HG02884 (cell line): ENCODE results near the gene MYMX.
"Not testable (repeated sequence)": the region's sequence is repeated elsewhere in the genome, so short reads cannot be mapped to it uniquely, and the experiment has no call there.

Experiments
- ATAC-seq: cut with Tn5 transposase; IDR thresholded peaks from one replicate; pipeline ENCODE4 v1.9.1; 2021; ENCODE audit warnings: mild to moderate bottlenecking, moderate library complexity; ENCODE audit not compliant: unreplicated experiment

MYMX gene

GRCh38 chr6:44230034-44230675 lies 13.4 kb downstream of the MYMX start:
- no peak for ATAC-seq

DNA sequence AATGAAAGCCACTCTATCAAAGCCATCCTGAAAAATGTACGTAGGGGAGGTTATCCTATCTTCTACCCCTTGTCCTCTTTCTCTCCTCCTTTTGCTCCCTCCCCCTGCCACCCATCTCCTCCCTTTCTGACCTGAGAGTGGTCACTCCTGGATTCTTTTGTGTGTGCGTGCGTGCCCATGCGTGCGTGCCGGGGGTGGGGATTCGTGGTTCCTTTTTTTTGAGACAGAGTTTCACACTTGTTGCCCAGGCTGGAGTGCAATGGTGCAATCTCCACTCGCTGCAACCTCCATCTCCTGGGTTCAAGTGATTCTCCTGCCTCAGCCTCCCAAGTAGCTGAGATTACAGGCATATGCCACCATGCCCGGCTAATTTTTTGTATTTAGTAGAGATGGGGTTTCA lies 14.7 kb downstream of the MYMX start:
- not testable (repeated sequence) for ATAC-seq

DNA sequence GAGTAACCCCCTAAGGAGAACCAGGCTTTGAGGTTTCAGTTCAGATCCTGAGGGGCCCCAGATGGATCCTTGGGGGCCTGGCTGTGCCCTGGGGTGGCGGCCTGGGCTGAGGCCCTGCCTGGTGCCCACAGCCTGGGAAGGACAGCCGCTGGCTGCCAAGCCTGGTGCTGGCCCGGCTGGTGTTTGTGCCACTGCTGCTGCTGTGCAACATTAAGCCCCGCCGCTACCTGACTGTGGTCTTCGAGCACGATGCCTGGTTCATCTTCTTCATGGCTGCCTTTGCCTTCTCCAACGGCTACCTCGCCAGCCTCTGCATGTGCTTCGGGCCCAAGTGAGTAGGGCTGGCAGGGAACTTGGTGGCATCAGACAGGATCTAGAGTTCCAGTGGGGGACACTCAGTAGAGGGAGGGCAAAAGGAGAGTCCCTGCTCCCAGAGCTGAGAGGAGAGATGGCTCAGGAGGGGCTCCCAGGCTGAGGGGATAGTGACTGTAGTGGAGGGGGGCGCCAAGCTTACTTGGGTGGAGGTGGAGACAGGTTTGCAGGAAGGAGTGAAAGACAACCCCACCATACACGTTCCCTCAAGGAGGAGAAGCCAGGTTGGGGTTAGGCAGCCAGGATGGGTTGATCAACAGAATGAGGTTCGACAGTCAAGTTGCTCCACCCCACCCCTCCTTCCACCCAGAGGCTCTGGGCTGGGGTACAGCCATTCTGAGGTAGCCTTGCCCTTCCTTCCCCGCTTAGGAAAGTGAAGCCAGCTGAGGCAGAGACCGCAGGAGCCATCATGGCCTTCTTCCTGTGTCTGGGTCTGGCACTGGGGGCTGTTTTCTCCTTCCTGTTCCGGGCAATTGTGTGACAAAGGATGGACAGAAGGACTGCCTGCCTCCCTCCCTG lies 16.2 kb downstream of the MYMX start:
- ATAC-seq, result no peak

- ATAC-seq, result no peak
Measured at GRCh38 chr6:44233567-44234100, 16.9 kb downstream of the MYMX start.

DNA sequence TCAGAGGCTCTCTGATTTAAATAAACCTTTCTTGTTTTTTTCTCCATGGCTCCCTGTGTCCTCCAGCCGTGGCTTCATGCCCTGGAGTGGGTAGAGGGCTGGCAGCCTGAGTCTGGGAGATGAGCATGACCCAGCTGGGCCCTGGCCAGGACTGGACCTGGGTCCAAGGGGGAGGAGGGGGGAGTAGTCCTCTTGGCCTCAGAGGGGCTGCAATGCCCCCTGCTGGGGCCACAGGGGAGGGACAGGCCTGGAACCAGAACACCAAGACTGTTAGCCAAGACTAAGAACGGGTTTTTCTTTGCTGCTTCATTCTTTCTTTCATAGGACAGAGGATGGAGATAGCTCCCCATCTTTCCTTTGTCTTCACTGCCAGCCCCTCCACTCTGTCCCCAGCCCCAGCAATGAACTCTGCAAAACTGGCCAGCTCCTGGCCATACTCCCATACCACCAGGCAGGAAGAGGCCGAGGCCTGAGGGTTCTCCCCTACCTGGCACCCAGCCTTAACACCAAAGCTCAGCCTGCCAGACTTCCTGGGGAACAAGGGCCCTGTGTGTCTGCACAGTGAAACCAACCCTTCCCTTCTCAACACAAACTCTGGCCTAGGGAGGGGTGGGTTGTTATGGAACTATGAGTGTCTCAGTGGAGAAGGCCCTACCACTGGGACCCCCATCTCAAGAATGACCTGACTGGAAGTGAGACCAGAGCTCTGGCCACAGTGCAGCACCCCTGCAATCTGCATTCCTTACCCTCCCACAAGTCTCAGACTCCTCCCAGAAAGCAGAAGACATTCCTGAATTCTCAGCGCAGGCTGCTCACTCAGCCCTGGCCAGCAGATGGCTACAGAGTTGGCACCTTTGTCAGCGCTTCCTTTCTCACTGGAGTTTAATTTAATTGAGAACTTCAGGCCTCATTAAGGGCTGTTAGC lies 17.6 kb downstream of the MYMX start:
- no peak for ATAC-seq

- no peak for ATAC-seq
Measured at GRCh38 chr6:44235269-44235668, 18.5 kb downstream of the MYMX start.

DNA sequence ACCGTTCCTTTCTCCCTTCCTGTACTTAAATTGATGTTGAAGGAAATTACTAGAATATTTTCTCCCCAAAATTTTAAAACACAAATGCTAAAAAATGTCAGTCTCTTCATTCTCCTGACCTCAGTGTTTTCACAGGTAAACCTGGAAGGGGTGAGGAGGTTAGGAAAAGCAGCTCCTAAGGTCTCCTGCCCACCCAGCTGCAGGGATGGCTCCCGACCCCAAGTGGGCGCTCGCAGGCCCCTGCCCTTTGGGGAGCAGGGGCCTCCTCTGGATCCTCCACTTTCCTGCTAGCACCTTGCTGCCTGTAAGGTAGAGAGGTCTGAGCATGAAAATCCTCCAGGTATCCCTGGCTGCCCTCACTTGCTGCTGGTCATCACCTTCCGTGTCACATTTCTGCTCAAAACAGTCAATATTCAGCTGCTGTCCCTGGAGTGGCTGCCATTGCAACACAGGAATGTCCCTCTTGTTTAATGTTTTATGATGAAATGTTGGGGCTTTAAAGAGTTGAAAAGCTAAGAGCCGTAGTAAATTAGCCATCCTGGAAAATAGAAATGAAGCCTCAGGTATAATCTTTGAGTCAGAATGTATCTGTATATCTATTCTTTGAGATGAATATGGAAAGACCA lies 19.3 kb downstream of the MYMX start:
- no peak for ATAC-seq

- ATAC-seq, result peak; percentile 47
Measured at GRCh38 chr6:44237021-44237812, 20.5 kb downstream of the MYMX start.

- peak; percentile 71 for ATAC-seq
Measured at GRCh38 chr6:44237813-44238433, 21.2 kb downstream of the MYMX start.

GRCh38 chr6:44238687-44239350 lies 22.1 kb downstream of the MYMX start:
- ATAC-seq, result no peak

DNA sequence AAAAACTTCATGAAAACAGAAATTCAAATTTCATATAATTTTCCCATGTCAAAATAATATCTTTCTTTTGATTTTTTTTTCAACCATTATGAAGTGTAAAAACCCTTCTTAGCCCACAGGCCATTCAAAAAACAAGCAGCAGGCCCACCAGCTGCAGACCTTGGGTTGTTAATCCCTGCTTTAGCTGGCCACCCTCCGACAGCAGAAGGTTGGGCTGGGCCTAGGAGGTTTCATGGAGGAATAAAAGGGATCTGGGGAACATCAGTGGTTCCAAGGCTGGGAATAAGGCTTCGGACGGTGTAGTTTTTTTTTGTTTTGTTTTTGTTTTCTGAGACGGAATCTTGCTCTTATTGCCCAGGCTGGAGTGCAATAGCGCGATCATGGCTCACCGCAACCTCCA lies 26.6 kb downstream of the MYMX start:
- no peak for ATAC-seq

- ATAC-seq, result no peak
Measured at GRCh38 chr6:44245391-44245911, 28.7 kb downstream of the MYMX start.

GRCh38 chr6:44245912-44246662 lies 29.4 kb downstream of the MYMX start:
- ATAC-seq, result peak; percentile 44

GRCh38 chr6:44246663-44247337 lies 30.1 kb downstream of the MYMX start, which contains the start of gene HSP90AB1:
TSS of gene HSP90AB1 (plus strand) at chr6:44247101. CDS start at chr6:44248630, 1,529 bp downstream.
- peak; percentile 65 for ATAC-seq

- ATAC-seq, result no peak
Measured at GRCh38 chr6:44247338-44248302, 30.9 kb downstream of the MYMX start.

GRCh38 chr6:44248579-44248978 lies 31.9 kb downstream of the MYMX start:
- no peak for ATAC-seq
